Liver (tissue), 9 donors: ENCODE measurements around the gene AP4E1. TPM values are rescaled to one million over a fixed set of nuclear protein-coding genes. Genes with fewer than 3 reads are reported as not detected.
"Not testable (repeated sequence)": the region's sequence is repeated elsewhere in the genome, so short reads cannot be mapped to it uniquely, and the experiment has no call there.

Experiments
- DNase-seq: peaks from one replicate; pipeline ENCODE4 v3.0.0-alpha.2; 2017; ENCODE audit warnings: low spot score
- H3K27ac ChIP-seq, 2 donors: one replicate each; pipeline ENCODE4 v1.7.0; 2013; ENCODE audit warnings: inconsistent platforms in 2 of 2, low read length in 2 of 2, control low read depth in 1 of 2, low read depth in 1 of 2, mild to moderate bottlenecking in 1 of 2
- H3K27me3 ChIP-seq, 4 donors: one replicate each; pipeline versions ENCODE4 v1.6.1 to v1.7.0; 2013; ENCODE audit warnings: low read length in 3 of 4, inconsistent platforms in 1 of 4, mild to moderate bottlenecking in 1 of 4, moderate library complexity in 1 of 4; ENCODE audit not compliant: control insufficient read depth in 4 of 4, insufficient read depth in 4 of 4
- H3K36me3 ChIP-seq, 4 donors: one replicate each; pipeline versions ENCODE4 v1.6.1 to v1.7.0; 2013; ENCODE audit warnings: low read length in 3 of 4, mild to moderate bottlenecking in 3 of 4, low read depth in 1 of 4, moderate library complexity in 1 of 4; ENCODE audit not compliant: control insufficient read depth in 4 of 4, insufficient read depth in 3 of 4
- H3K4me1 ChIP-seq, 4 donors: one replicate each; pipeline versions ENCODE4 v1.6.1 to v1.7.0; 2013; ENCODE audit warnings: low read length in 3 of 4, mild to moderate bottlenecking in 3 of 4, moderate library complexity in 1 of 4; ENCODE audit not compliant: control insufficient read depth in 4 of 4, insufficient read depth in 4 of 4
- H3K4me3 ChIP-seq, 3 donors: one replicate each; pipeline versions ENCODE4 v1.6.1 to v1.7.0; 2013; ENCODE audit warnings: low read length in 3 of 3, control low read depth in 1 of 3, low read depth in 1 of 3, mild to moderate bottlenecking in 1 of 3
- H3K9ac ChIP-seq, 2 donors: one replicate each; pipeline ENCODE4 v1.7.0; 2013; ENCODE audit warnings: low read length in 2 of 2, mild to moderate bottlenecking in 2 of 2, moderate library complexity in 2 of 2, control low read depth in 1 of 2, low read depth in 1 of 2
- H3K9me3 ChIP-seq, 4 donors: one replicate each; pipeline versions ENCODE4 v1.6.1 to v1.7.0; 2013; ENCODE audit warnings: low read length in 3 of 4; ENCODE audit not compliant: control insufficient read depth in 4 of 4
- ATF3 ChIP-seq: IDR thresholded peaks from 2 replicates; pipeline ENCODE4 v1.6.1; 2016; ENCODE audit warnings: antibody characterized with exemption
- EGR1 ChIP-seq, 2 donors: IDR thresholded peaks; 2 replicates each; pipeline ENCODE4 v1.6.1; 2016 to 2018; ENCODE audit warnings: antibody characterized with exemption in 2 of 2, low read depth in 2 of 2
- FOXA1 ChIP-seq: IDR thresholded peaks from 2 replicates; pipeline ENCODE4 v1.6.1; 2016; ENCODE audit warnings: antibody characterized with exemption
- FOXA2 ChIP-seq: IDR thresholded peaks from 2 replicates; pipeline ENCODE4 v1.6.1; 2016; ENCODE audit warnings: antibody characterized with exemption
- GABPA ChIP-seq, 2 donors: IDR thresholded peaks in 1 of 2; conservative IDR thresholded peaks in 1 of 2; 2 replicates each; pipeline ENCODE4 v1.6.1; 2016; ENCODE audit warnings: antibody characterized with exemption in 2 of 2, mild to moderate bottlenecking in 1 of 2, moderate library complexity in 1 of 2
- HNF4A ChIP-seq, 2 donors: conservative IDR thresholded peaks; 2 replicates each; pipeline ENCODE4 v1.6.1; 2016; ENCODE audit warnings: antibody characterized with exemption in 2 of 2, mild to moderate bottlenecking in 2 of 2
- HNF4G ChIP-seq: IDR thresholded peaks from 2 replicates; pipeline ENCODE4 v1.6.1; 2016; ENCODE audit warnings: antibody characterized with exemption
- JUND ChIP-seq, 2 donors: IDR thresholded peaks; 2 replicates each; pipeline ENCODE4 v1.6.1; 2016; ENCODE audit warnings: antibody characterized with exemption in 2 of 2
- NR2F2 ChIP-seq: IDR thresholded peaks from 2 replicates; pipeline ENCODE4 v1.6.1; 2016; ENCODE audit warnings: antibody characterized with exemption
- RAD21 ChIP-seq, 2 donors: IDR thresholded peaks; 2 replicates each; pipeline ENCODE4 v1.6.1; 2016; ENCODE audit warnings: antibody characterized with exemption in 2 of 2, mild to moderate bottlenecking in 2 of 2
- REST ChIP-seq: IDR thresholded peaks from 2 replicates; pipeline ENCODE4 v1.6.1; 2016; ENCODE audit warnings: antibody characterized with exemption, mild to moderate bottlenecking
- RXRA ChIP-seq, 2 donors: IDR thresholded peaks; 2 replicates each; pipeline ENCODE4 v1.6.1; 2017 to 2018; ENCODE audit warnings: antibody characterized with exemption in 2 of 2, mild to moderate bottlenecking in 1 of 2
- SP1 ChIP-seq: IDR thresholded peaks from 2 replicates; pipeline ENCODE4 v1.6.1; 2018; ENCODE audit warnings: antibody characterized with exemption, mild to moderate bottlenecking
- TAF1 ChIP-seq: conservative IDR thresholded peaks from 2 replicates; pipeline ENCODE4 v1.6.1; 2016; ENCODE audit warnings: antibody characterized with exemption, mild to moderate bottlenecking
- ZBTB33 ChIP-seq: IDR thresholded peaks from 2 replicates; pipeline ENCODE4 v1.6.1; 2016; ENCODE audit warnings: antibody characterized with exemption
- WGBS: extraction: QIAGEN DNeasy Blood & Tissue Kit; methylation state at CpG from one replicate; pipeline ENCODE4 v1.1.7; 2013; 5-methylcytosine and 5-hydroxymethylcytosine counted together
- polyA plus RNA-seq, 2 donors: library from polyadenylated mRNA; stranded (reverse) in 1 of 2; unstranded in 1 of 2; fragments of 200-250 nt in 1 of 2; fragments of >200 nt in 1 of 2; fragmentation: Nextera tagmentation in 1 of 2; extraction: Ambion mirVana in 1 of 2; gene quantifications; one replicate each; pipeline versions ENCODE4 v1.2.1 to v1.2.3, GENCODE V29; 2013 to 2015
- total RNA-seq, 2 donors: library from RNA; depleted of rRNA; stranded (reverse); fragments of >200 nt; gene quantifications; one replicate each; pipeline ENCODE4 v1.2.3, GENCODE V29; 2014
- TF ChIP-seq, protein P1 (sequence below): fragments of 150-350 bp; IDR thresholded peaks from 2 replicates; pipeline ENCODE4 v1.5.1; 2017; ENCODE audit warnings: improper control_type of control experiment, low read depth, low read length; ENCODE audit not compliant: missing input control
- TF ChIP-seq, protein P2 (sequence below): IDR thresholded peaks from 2 replicates; pipeline ENCODE4 v1.6.1; 2016; ENCODE audit warnings: antibody characterized with exemption
- donor health status: healthy.
- donor health status: healthy.
- donor health status: healthy.
- donor health status: healthy.
- donor health status: healthy.

The AP4E1 gene
- total and polyA plus RNA-seq, 4 donors: 1.3 to 10.2 (median 4.6) TPM

DNA sequence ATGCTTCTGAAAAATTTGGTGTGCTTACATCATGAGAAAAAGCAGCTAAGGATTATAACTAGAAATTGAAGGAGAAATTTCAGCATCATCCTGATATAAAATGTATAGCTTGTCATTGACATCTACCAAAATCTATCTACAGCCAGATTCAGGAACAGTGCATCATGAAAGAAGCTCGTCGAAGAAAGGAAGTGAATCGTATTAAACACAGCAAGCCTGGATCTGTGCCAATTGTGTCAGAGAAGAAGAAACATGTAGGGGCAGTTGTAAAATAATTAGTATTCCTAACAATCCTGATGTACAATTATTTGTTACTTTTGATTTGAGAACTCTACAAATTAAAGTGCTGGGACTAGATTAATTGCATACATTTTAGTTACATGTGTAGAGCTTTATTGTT, 37.2 kb downstream of the AP4E1 start:
- no peak overlapping the region for H3K9ac ChIP-seq
- WGBS: 63% methylated on average over 3 of the region's 3 CpGs
- TF ChIP-seq REST: no peak
- no peak for TF ChIP-seq RAD21 (IDR thresholded peaks at IDR 0.05)
- no peak for TF ChIP-seq TAF1
- no peak for TF ChIP-seq RXRA (IDR thresholded peaks at IDR 0.05)
- TF ChIP-seq GABPA (IDR thresholded peaks at IDR 0.05 in 1 of 2, conservative IDR thresholded peaks at IDR 0.05 in 1 of 2): no peak
- no peak overlapping the region for H3K27ac ChIP-seq
- H3K36me3 ChIP-seq: peaks cover 3 to 14% (median 3%) of the 10 kb centered on the region in 4 donors
- no peaks in the 10 kb centered on the region for H3K9me3 ChIP-seq
- no peak for DNase-seq
- H3K4me3 ChIP-seq: no peak overlapping the region
- no peaks in the 10 kb centered on the region for H3K27me3 ChIP-seq
- no peaks in the 10 kb centered on the region for H3K4me1 ChIP-seq

GRCh38 chr15:50950745-50951144, 42.3 kb downstream of the AP4E1 start:
- 99% methylated on average over 3 of the region's 3 CpGs for WGBS
- not testable (repeated sequence) for DNase-seq, H3K9me3 ChIP-seq, H3K9ac ChIP-seq, H3K27ac ChIP-seq, H3K4me3 ChIP-seq, H3K4me1 ChIP-seq, H3K27me3 ChIP-seq
- peaks cover 1 to 16% (median 4%) of the 10 kb centered on the region in 4 donors for H3K36me3 ChIP-seq

- Histone ChIP-seq H3K36me3 (peaks cover 2 to 30% (median 7%) of the 10 kb centered on the region in 4 donors), H3K27me3 (no peaks in the 10 kb centered on the region), H3K27ac (no peak overlapping the region), H3K4me1 (no peaks in the 10 kb centered on the region), H3K9ac (no peak overlapping the region), H3K4me3 (no peak overlapping the region), H3K9me3 (no peaks in the 10 kb centered on the region)
- no peak for DNase-seq
- whole genome bisulfite sequencing: 93% methylated on average over 2 of the region's 2 CpGs
- TF ChIP-seq FOXA1 (no peak), HNF4A (conservative IDR thresholded peaks at IDR 0.05) (no peak), EGR1 (IDR thresholded peaks at IDR 0.05; ENCODE audit: low read depth in 2 of 2) (no peak), ZBTB33 (no peak), RAD21 (IDR thresholded peaks at IDR 0.05) (no peak), NR2F2 (no peak), FOXA2 (no peak), GABPA (IDR thresholded peaks at IDR 0.05 in 1 of 2, conservative IDR thresholded peaks at IDR 0.05 in 1 of 2) (no peak), REST (no peak), JUND (IDR thresholded peaks at IDR 0.05) (no peak), RXRA (IDR thresholded peaks at IDR 0.05) (no peak), TAF1 (no peak), SP1 (no peak), HNF4G (no peak), ATF3 (no peak)
- TF ChIP-seq, protein P1, sequence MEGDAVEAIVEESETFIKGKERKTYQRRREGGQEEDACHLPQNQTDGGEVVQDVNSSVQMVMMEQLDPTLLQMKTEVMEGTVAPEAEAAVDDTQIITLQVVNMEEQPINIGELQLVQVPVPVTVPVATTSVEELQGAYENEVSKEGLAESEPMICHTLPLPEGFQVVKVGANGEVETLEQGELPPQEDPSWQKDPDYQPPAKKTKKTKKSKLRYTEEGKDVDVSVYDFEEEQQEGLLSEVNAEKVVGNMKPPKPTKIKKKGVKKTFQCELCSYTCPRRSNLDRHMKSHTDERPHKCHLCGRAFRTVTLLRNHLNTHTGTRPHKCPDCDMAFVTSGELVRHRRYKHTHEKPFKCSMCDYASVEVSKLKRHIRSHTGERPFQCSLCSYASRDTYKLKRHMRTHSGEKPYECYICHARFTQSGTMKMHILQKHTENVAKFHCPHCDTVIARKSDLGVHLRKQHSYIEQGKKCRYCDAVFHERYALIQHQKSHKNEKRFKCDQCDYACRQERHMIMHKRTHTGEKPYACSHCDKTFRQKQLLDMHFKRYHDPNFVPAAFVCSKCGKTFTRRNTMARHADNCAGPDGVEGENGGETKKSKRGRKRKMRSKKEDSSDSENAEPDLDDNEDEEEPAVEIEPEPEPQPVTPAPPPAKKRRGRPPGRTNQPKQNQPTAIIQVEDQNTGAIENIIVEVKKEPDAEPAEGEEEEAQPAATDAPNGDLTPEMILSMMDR: no peak
- TF ChIP-seq, protein P2, sequence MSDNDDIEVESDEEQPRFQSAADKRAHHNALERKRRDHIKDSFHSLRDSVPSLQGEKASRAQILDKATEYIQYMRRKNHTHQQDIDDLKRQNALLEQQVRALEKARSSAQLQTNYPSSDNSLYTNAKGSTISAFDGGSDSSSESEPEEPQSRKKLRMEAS: no peak
Observed at GRCh38 chr15:50953302-50953701, 44.8 kb downstream of the AP4E1 start.
